GM23338 (cell line): ENCODE measurements around the gene RXRA. TPM values are rescaled to one million over a fixed set of nuclear protein-coding genes. Genes with fewer than 3 reads are reported as not detected.

ENCODE experiments used
- ATAC-seq: fragments of 200-7000 bp; cut with Tn5 transposase; 3 replicates; pipeline ENCODE4 v1.9.1; 2020
- DNase-seq: peaks from one replicate; pipeline ENCODE4 v3.0.0-alpha.2; 2015; ENCODE audit warnings: low spot score
- H2AFZ ChIP-seq: fragments of 200-600 bp; sonication (generic); 2 replicates; pipeline ENCODE4 v1.8.0; 2016; ENCODE audit warnings: antibody characterized with exemption, mild to moderate bottlenecking, moderate library complexity
- H3F3A ChIP-seq: fragments of 200-600 bp; sonication (generic); replicated peaks from 2 replicates; pipeline ENCODE4 v1.8.0; 2017; ENCODE audit warnings: antibody characterized with exemption, mixed run types, low read depth
- H3K27ac ChIP-seq: fragments of 200-600 bp; sonication (generic); 2 replicates; pipeline ENCODE4 v1.6.1; 2016; ENCODE audit warnings: low read depth
- H3K27me3 ChIP-seq: fragments of 200-600 bp; sonication (generic); 2 replicates; pipeline ENCODE4 v1.8.0; 2016; ENCODE audit warnings: mild to moderate bottlenecking, mixed run types, moderate library complexity; ENCODE audit not compliant: insufficient read depth
- H3K36me3 ChIP-seq: fragments of 200-600 bp; sonication (generic); 2 replicates; pipeline ENCODE4 v1.8.0; 2016; ENCODE audit warnings: mild to moderate bottlenecking; ENCODE audit not compliant: insufficient read depth
- H3K4me1 ChIP-seq: fragments of 200-600 bp; sonication (generic); 2 replicates; pipeline ENCODE4 v1.8.0; 2016; ENCODE audit warnings: mild to moderate bottlenecking, moderate library complexity; ENCODE audit not compliant: insufficient read depth
- H3K4me2 ChIP-seq: fragments of 200-600 bp; sonication (generic); 2 replicates; pipeline ENCODE4 v1.7.1; 2017; ENCODE audit warnings: mixed run types
- H3K4me3 ChIP-seq: fragments of 200-600 bp; sonication (generic); 2 replicates; pipeline ENCODE4 v1.6.1; 2016; ENCODE audit warnings: mixed run types
- H3K79me2 ChIP-seq: fragments of 200-600 bp; sonication (generic); replicated peaks from 2 replicates; pipeline ENCODE4 v1.8.0; 2017; ENCODE audit warnings: mild to moderate bottlenecking; ENCODE audit not compliant: insufficient read depth
- H3K9me2 ChIP-seq: fragments of 200-600 bp; sonication (generic); 2 replicates; pipeline ENCODE4 v1.8.0; 2017; ENCODE audit not compliant: insufficient read depth
- H4K20me1 ChIP-seq: fragments of 200-600 bp; sonication (generic); replicated peaks from 2 replicates; pipeline ENCODE4 v1.8.0; 2017; ENCODE audit warnings: mild to moderate bottlenecking; ENCODE audit not compliant: insufficient read depth
- H3K27ac Mint-ChIP-seq: 2 replicates; pipeline ENCODE4 v1.8.0; 2020; ENCODE audit warnings: inconsistent platforms, mild to moderate bottlenecking, moderate library complexity, mixed read lengths
- H3K27me3 Mint-ChIP-seq: 3 replicates; pipeline ENCODE4 v1.8.0; 2022; ENCODE audit warnings: low read depth, mild to moderate bottlenecking, moderate library complexity, mixed read lengths, inconsistent platforms; ENCODE audit not compliant: insufficient read depth, poor library complexity
- H3K36me3 Mint-ChIP-seq: 3 replicates; pipeline ENCODE4 v1.8.0; 2021; ENCODE audit warnings: low read depth, mild to moderate bottlenecking, inconsistent platforms, moderate library complexity, mixed read lengths
- H3K4me1 Mint-ChIP-seq: 3 replicates; pipeline ENCODE4 v1.8.0; 2020; ENCODE audit warnings: mild to moderate bottlenecking, inconsistent platforms, mixed read lengths
- H3K4me3 Mint-ChIP-seq: 3 replicates; pipeline ENCODE4 v1.8.0; 2021; ENCODE audit warnings: moderate library complexity, mild to moderate bottlenecking, inconsistent platforms, mixed read lengths
- H3K9me3 Mint-ChIP-seq: 3 replicates; pipeline ENCODE4 v1.8.0; 2020; ENCODE audit warnings: moderate library complexity, mild to moderate bottlenecking, inconsistent platforms, mixed read lengths
- ZNF114 ChIP-seq: fragments of 250-450 bp; sonication (Bioruptor Pico); IDR thresholded peaks from 2 replicates; pipeline ENCODE4 v1.5.0; 2020; ENCODE audit warnings: mild to moderate bottlenecking, moderate library complexity
- ZNF462 ChIP-seq: fragments of 250-450 bp; sonication (Bioruptor Pico); IDR thresholded peaks from 2 replicates; pipeline ENCODE4 v1.5.0; 2020; ENCODE audit warnings: mild to moderate bottlenecking, moderate library complexity
- polyA plus RNA-seq: library from polyadenylated mRNA; unstranded; fragments of >200 nt; fragmentation: Nextera tagmentation; extraction: Ambion mirVana; gene quantifications from 2 replicates; pipeline ENCODE4 v1.2.1, GENCODE V29; 2016
- total RNA-seq: library from RNA; depleted of rRNA; stranded (reverse); fragments of >200 nt; shearing (Covaris generic); gene quantifications from 2 replicates; pipeline ENCODE4 v1.2.3, GENCODE V29; 2014

RXRA gene
- total and polyA plus RNA-seq, 2 experiments from 2014 or later, result 4.9 to 17.9 TPM

GRCh38 chr9:134283692-134284265, 42.5 kb upstream of the RXRA start (continued):
- no peak for TF ChIP-seq ZNF462 (CRISPR knock-in tag)

- no peak for ATAC-seq
- no peak for DNase-seq
- no peak overlapping the region for H3K27ac Mint-ChIP-seq
- H3K4me3 Mint-ChIP-seq, result no peak overlapping the region
- no peaks in the 10 kb centered on the region for H3K4me1 ChIP-seq
- H3K36me3 Mint-ChIP-seq, result no peaks in the 10 kb centered on the region
- H3K4me1 Mint-ChIP-seq, result peaks cover 6% of the 10 kb centered on the region; the same call in 2 of the 3 replicates
- H3K79me2 ChIP-seq, result no peaks in the 10 kb centered on the region
- no peaks in the 10 kb centered on the region for H3K27me3 ChIP-seq
- H3K9me3 Mint-ChIP-seq, result no peaks in the 10 kb centered on the region
- H4K20me1 ChIP-seq, result no peaks in the 10 kb centered on the region
- H3F3A ChIP-seq, result no peaks in the 10 kb centered on the region
- H3K4me2 ChIP-seq, result no peak overlapping the region
- no peaks in the 10 kb centered on the region for H3K9me2 ChIP-seq
- peaks cover 4% of the 10 kb centered on the region for H3K27me3 Mint-ChIP-seq
- H3K27ac ChIP-seq, result no peak overlapping the region
- no peaks in the 10 kb centered on the region for H3K36me3 ChIP-seq
- no peak overlapping the region for H3K4me3 ChIP-seq
- no peak overlapping the region for H2AFZ ChIP-seq
- TF ChIP-seq ZNF462 (CRISPR knock-in tag) (no peak), ZNF114 (CRISPR knock-in tag) (no peak)
These were observed 42.0 kb upstream of the RXRA start for GRCh38 chr9:134284273-134284672.
